HS-5 (cell line): ENCODE data around the gene CTNNA2.

Source experiments
- DNase-seq: peaks from one replicate; pipeline ENCODE4 v3.0.0-alpha.2; 2012; ENCODE audit warnings: low read depth

The CTNNA2 gene

DNA sequence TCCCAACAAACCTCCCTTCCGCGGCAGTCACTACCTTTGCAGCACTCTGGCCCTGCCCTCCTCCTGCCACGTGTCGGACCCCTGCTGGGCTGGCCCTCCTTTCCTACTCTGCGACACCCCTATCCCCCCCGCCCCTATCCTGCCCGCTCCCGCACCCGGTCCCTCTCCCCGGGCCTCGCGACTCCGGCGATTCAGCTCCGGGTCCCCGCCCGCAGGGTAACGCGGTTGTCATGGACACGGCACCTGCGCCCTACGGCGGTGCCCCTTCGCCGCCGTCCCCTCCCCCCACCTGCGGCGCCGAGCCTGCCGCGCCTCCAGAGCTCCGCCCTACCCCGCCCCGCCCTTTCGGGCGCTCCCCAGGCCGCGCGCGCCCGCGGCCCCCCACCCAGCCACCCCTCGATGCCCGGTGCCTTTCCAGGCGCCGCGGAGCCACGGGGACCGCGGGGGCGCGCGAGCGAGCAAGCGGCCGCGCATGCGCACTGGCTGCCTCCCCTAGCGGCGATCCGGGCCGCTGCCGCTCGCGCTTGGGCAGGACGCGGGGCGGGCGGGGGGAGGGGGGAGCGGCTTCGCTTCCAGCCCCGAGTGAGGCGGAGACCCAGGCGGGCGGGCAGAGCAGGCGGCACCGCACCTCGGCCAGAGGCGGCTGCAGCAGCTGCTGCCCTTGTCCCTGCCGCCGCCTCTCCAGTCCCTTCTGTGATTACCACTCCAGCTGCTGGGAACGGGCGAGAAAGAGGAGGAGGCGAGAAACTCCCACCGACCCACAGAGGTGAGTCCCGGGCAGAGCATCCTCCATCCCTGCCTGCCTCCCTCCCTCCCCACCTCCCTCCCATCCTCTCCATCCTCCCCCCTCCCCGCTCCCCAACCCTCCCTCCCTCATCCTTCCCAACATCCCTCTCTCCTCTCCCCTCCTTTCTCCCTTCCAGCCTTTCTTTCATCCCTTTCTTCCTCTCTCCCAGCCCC, at the start of gene CTNNA2:
Gene CTNNA2, plus strand, starts transcription at position 610 of the 960 bp plus-strand sequence.
- DNase-seq, result no peak

DNA sequence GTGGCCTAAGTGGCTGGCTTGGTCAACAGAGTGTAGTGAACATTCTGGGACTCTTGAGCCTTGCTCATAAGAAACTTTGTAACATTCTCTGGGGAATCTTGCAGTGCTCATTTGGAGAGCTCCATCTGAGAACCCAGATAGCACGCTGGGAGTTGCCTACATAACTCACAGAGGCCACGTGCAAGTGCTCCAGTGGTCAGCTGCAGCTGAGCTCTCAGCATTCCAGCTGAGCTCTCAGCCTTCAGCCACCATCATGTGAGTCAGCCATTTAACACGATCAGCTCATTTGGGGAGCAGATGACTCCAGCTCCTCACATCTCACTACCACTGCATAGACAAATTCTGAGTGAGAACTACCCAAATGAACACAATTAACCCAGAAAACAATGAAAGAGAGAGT, 25.5 kb upstream of the CTNNA2 start:
- no peak for DNase-seq

DNA sequence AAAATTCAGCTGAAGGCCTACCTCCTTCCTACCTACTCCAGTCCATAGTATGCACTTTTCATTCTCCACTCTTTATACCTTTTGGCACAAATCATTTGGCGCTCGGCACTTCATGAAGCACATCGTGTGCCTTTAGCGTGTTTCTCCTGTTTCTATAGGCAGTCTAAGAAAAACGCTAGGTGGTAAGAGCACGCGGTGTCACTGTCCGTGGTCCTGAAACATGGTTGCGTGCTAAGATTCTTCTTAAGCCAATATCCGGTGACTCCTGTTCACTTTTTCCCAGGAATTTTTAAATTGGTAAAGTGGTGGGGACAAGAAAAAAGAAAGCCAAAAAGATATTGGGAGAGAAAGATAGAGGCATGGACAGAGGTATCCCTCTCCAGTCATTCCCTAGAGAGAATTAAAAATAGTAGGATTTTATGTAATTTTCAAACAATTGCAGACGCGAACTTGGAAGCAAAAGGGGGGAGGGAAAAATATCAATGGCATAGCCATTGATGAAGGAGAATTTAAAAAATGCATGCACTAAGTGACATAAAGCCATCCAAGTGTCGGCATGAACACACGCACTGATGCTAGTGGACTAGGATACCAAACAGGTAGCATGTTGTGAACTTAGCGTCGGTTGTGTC, 1.4 kb upstream of the CTNNA2 start:
- no peak for DNase-seq

DNA sequence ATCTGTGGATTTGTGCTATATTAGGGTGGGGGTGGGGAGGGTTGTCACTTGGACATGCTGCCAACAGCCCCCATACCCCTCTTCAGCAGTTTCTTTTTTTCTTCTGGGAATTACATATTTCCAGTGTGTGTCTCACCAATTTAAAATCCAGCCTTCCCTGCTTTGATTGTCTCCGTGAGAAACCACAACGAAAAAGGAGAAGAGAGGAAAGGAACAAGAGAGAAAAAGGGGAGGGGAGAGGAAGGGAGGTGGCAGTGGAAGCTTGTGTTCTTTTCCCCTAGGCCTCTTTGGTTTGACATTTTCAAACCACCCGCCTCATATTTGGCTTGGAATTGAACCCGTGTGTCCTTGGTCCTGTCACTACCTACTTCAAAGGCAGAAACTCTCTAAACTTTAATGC, 860 bp downstream of the CTNNA2 start:
- no peak for DNase-seq

DNA sequence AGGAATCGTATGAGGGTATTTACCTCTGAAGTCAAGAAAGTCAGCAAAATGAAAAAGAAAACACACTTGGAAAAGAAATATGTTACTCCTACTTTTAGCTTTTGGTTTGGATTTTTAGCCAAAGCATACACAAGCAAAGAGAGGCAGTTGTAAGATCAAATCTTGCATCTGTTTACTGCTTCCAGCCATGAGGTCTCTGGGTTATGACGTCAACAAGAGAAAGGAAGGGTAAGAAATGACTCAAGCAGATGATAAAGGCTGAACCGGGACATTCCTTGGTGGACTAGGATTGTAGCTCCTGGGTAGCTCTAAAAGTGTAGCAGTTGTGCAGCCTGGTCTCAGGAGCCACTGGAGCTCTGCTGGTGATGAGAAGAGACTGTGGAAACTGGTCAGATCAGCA, 16.8 kb downstream of the CTNNA2 start:
- DNase-seq, result no peak

DNA sequence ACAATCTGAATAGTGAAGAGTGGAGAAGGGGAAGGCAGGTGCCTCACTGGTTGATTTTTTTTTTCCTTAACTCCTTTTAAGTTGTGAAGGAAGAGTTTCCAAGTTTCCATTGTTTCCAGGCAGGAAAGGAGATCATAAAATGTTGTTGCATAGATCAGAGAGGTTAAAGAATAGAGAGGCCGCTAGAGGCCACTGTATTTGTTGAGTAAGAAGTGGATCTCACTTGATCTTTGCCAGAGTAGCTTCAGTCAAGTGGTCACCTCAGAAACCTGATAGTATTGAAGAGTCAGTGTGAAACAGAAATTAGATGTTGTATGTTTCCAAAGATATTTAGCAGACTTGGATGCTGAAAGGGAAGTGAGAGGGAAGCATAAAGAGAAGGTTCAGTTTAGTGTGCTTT, 17.6 kb downstream of the CTNNA2 start:
- no peak for DNase-seq

DNA sequence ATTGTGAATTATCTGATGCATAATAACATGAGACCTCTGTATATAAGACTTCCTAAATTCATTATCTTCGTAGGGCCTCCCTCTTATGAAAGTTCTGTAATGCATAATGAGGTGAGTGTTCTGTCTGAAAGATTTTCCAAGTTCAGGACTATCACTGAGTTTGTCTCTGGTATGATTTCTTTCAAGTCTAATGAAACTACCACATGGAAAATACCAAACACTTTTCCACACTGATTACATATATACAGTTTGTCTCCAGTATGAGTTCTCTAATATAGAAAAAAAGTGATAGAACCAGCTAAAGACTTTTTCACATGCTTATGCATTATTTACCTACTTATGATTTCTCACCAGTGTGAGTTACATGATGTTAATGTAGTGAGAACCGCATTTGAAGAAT, 34.7 kb downstream of the CTNNA2 start:
- no peak for DNase-seq

DNA sequence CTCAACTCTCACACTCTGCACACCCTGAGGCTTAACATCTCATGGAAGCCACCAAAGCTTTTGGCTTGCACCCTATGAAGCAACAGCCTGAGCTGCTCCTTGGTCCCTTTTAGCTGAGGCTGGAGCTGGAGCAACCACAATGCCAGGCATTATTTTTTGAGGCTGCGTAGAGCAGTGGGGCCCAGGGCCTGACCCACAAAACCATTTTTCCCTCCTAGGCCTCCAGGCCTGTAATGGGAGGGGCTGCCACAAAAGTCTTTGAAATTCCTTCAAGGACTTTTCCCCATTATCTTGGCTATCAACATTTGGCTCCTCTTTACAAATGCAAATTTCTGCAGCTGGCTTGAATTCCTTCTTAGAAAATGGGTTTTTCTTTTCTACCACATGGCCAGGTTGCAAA, 39.8 kb downstream of the CTNNA2 start:
- no peak for DNase-seq

DNA sequence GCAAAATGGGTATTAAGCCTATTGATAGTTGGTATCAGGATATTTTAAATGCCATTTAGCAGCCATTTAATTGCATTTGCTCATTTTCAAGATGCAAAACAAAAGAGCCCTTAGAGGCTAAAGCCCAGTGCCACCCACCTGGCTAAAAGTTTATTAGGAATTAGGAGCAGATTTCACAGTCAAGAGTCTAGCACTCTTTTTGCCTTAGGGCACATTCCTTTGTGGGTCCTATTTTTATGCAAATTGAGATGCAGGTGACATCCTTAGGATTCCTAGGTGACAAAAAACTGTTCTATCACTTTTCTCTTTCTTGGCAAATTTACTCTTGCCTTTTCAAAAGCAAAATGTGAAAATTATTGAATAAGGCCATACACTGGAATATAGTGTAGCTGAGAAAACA, 42.0 kb downstream of the CTNNA2 start:
- no peak for DNase-seq

DNA sequence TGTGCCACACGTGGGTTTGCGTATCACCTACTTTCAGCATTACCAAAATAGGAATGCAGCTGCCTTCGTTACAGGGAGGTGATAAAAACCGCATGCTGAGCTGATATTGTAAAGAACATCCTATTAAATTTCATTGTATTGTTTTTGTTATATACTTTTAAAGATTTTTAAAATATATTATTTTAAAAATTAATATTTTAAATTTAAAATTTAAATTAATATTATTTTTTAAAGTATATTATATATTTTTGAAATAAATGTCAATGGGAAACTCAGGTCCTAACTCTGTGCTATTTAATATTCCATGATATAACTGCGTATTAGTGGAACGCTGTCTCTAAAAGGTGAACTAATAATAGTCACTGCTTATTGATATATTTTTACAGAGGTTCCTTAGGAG, 51.2 kb downstream of the CTNNA2 start:
- DNase-seq, result no peak

DNA sequence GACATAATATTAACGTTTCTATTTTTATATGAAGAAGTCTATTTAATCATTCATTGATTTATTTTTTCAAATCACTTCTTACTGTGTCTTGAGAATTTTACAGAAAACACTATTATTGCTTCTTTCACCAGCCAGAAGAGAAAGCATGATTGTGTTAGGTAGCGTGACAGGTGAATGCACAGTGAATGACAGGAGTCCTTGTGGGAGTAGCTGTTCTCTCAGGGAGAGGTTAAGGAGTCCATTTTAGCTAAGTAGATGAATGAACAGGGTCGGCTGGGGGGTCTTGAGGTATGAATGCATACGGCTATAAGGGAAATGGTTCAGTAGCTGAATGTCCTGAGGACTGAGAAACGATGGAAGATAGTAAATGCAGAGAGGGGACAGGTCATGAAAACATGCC, 56.2 kb downstream of the CTNNA2 start:
- DNase-seq, result no peak

DNA sequence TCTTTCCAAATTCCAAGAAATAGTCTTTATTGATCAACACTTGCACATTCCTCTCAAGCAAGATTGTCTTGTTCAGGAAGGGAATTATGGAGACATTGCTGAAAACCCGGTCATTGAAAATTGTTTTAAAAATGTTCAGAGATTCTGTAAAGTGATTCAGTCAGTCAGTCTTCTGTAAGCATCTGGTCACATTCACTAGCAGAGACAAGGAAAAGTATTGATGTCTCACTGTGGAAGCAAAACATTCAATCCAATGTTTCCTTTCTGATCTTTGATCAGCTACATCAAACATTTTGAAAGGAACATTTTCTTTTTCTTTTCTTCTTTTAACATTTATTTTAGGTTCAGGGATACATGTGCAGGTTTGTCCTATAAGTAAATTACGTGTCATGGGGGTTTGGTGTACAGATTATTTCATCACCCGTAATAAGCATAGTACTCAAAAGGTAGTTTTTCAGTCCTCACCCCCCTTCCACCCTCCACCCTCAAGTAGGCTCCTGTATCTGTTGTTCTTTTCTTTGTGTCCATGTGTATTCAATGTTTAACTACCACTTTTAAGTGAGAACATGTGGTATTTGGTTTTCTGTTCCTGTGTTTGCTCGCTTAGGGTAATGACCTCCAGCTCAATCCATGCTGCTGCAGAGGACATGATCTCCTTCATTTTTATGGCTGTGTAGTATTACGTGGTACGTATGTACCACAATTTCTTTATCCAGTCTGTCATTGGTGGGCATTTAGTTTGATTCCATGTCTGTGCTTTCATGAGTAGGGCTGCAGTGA, 61.2 kb downstream of the CTNNA2 start:
- DNase-seq, result no peak

DNA sequence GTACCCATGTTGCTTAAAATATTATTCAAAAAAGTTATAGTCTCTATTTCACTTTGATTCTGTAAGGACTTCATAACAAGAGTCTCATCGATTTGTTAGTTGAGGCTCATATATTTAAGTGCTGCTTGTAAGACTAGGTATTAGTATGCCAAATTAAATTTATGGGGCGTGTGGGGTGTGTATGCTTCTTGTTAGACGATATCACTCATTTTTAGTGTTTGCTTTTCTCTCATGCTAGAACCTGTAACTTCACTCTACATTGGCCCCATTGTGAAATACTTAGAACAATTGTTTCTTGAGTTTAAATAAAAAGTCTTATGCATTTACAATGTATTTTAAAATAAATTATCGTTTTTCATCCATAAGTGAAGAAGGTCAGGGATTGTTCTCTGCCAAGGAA, 63.6 kb downstream of the CTNNA2 start:
- DNase-seq, result no peak

DNA sequence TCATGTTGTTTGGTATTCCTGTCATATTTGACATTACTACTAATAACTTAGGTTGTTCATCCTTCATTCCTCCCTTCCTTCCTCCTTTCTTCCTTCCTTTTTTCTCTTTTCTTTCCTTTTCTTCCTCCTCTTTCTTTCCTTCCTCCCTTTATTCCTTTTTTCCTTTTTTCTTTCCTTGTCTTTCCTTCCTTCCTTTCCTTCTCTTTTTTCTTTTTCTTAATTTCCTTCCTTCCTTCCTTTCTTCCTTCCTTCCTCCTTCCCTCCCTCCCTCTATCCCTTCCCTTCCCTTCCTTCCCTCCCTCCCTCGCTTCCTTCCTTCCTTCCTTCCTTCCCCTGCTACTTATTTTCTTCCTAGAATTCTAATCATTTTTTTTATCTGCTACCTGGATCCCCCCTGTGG, 66.1 kb downstream of the CTNNA2 start:
- DNase-seq, result no peak

DNA sequence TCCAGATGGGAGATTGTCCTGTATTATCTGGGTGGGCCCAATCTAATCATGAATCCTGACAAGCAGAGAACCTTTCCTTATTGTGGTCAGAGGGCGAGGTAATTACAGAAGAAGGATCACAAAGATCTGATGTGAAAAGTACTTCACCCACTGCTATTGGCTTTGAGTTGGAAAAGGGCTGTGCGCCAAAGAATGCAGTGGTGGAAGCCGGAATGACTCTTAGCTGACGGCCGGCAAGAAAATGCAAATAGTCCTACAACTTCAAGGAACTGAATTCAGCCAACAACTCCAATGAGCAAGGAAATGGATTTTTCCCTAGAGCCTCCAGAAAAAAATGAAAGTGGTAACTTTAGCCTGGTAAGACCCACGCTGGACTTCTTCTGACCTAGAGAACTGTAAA, 67.3 kb downstream of the CTNNA2 start:
- DNase-seq, result no peak

DNA sequence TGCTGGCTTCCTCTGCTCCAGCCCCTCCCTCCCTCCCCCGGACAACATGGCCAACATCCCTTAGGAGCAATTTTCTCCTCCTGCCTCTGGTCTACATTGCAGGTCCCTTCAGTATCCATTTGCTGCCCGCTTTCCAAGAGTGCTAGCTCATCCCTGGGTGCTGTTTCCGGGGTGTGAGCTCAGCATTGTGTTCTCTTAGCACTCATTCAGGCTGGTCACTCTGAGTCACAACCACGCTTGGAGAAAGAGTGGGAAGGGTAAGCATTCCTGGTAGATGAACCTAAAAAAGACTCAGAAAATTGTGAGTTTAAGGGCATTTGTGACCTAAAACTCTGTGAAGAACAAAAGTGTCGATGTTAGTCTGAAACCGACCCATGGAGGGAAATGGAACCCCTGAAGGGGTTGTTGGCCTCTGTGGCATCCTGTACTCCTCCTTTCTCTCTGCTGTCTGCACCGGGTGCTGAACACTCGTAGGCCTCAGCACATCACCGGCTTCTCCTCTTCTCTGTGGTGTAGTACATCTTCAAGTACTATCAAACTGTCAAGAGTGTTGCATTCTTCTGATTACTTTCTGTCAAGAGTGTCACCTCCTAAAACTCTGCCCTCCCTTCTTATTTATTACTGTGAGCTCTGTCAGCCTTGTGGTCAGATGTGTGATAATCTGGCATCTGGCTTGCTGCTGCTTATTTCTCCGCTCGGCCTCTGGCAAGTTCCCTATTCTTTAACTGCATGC, 73.0 kb downstream of the CTNNA2 start:
- DNase-seq, result peak; percentile 54

DNA sequence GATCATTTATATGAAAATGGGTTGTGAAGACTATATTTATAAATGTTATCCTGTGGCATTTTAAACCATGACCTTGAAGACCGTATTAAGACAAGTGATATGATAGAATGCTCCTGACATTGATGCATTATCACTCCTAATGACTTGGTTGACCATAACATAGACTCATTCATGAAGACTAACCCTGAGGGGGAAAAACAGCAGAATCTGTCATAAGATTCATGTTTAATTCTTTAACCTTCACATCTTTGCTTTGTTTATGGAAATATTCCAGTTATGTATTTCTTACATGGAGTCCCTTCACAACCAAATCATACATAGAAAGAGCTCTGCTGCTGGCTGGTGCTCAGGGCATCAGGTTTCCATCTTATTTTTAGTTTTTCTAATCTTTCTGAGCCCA, 78.4 kb downstream of the CTNNA2 start:
- DNase-seq, result no peak

DNA sequence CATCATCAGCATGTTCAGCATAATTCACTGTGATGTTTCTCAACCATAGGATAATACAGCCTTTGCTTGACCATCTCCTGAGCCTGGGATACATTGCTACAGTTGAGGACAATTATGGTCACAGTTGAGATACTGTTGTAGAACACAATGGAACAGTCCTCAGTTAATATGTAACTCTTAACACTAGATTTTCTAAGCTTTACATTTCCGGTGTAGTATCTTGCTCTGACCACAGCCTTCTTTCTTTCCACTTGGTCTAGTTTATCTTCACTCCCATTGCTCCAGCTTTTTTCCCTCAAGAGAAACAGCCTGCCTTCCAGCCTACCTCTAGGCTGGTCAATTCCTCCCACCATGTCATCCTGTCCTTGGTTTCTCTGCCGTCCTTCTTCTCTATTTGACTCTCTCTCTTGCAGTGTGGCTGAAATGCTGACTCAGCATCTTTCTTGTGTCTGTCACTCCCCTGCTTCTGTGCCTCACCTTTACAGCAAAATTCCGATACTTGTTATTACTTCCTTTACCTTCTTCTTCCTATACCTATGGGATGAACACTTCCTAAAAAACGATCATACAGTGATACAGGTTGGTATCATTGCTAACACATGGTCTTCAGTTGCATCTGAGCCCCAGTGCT, 80.5 kb downstream of the CTNNA2 start:
- no peak for DNase-seq

DNA sequence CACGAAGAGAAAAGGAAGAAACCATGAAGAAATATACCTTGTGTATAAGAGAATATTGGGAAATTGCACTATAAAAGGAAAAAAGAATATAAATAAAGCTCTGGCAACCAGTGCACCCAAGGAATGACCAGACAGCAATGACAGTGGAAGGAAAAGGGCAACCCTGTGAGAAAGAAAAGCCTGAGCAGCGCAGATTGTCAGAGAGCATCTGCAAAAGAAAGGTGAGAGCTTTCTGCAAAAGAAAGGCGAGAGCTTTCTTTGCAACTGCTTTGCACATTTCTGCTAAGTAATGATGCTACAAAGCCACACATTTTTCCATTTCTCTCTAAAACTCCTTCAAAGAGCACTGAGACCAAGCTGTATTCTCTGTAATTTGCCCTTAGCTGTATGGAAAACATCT, 83.6 kb downstream of the CTNNA2 start:
- no peak for DNase-seq

DNA sequence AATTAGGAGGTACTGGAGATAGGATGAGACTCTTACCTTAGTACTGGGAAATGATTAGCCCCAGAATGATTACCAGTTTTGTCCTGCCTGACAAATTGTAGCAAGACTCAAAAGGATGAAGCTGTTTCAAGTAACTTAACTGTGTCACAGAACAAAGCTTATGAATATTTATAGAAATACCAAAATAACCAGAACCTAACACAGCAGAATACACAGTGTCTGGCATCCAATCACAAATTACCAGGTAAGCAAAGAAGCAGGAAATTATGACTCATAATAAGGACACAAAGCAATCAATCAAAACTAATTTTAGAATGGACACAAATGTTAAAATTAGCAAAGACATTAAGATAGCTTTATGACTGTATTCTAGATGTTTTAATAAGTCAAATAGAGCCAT, 91.9 kb downstream of the CTNNA2 start:
- no peak for DNase-seq

DNA sequence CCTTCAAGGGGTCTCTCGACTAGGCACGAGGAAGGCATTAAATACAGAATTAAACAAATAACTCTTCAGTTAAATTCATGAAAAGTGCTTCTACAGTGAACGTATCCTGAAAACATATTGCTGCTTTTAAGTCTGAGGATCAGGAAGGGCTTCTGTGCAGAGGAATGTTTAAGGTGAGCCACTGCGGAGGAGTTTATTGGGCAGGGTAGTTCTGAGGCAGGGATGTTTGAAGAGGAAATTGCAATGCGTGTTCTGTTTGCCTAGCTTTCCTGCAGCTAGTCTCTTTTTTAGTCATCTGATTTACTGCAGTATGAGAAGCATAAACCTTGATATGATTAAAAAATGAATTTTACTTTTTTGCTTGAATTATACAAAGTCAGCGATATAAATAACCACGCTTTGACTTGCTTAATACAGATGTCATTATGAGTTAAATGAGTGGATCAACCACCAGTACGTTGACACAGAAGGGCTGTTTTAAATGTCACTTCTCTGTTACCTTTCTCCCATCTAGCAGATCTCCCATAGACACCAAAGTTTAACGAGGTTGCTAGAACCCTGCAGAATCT, 98.7 kb downstream of the CTNNA2 start:
- no peak for DNase-seq
